Tongue (tissue), 2 donors: Measurements from ENCODE around the gene HTR7. TPM values are rescaled to one million over a fixed set of nuclear protein-coding genes. Genes with fewer than 3 reads are reported as not detected.
A peak's percentile ranks its signal among the peaks of the same experiment; 100 is the strongest.

Source experiments
- DNase-seq: peaks from one replicate; pipeline ENCODE4 v3.0.0-alpha.2; 2015
- total RNA-seq: library from RNA; depleted of rRNA; stranded (reverse); fragments of >200 nt; gene quantifications from one replicate; pipeline ENCODE4 v1.2.3, GENCODE V29; 2014

Gene HTR7
- total RNA-seq, 1 donor from 2014 or later = 0.41 TPM

DNA sequence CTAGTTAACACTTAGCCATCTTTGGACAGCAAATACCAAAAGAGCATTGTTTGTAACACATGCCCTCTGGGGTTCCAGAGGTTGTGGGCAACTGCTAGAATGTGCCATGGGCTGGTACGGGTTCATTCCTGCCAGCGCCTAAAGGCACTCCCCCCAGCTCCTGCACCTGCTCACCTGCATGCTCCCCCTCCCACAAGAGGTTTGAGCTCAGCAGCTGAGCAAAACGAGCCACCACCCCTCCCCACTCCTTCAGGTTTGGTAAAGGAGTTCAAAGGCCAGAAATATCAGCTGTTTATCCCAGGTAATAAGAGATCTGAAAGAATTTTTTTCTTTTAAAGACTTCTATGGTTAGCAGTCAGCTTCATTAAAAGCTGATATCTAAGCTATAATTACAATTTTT is 53.5 kb downstream of the HTR7 start:
- DNase-seq = no peak

DNA sequence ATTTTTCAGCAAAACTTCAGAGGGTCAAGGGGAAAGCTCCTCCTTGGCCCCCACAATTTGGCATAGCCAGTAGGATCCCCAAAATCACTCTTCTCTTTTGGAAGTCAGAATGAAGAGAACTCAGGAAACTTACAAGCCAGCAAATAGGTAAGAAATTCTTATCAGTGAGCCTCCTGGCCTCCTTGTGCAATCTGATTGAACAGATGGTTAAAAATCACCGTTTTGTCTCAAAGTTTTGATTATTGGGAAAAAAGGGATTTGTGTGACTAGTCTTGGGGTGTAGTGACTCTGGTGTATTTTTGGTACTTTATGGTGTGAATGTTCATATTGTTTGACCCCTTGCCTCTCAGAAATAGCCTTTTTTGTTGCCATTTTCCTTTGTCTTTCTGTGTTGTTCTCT is 56.2 kb downstream of the HTR7 start:
- no peak for DNase-seq

- no peak for DNase-seq
These were observed 57.5 kb downstream of the HTR7 start for GRCh38 chr10:90800232-90800796.

GRCh38 chr10:90799172-90799571 is 58.7 kb downstream of the HTR7 start:
- DNase-seq = no peak

GRCh38 chr10:90798482-90798881 is 59.4 kb downstream of the HTR7 start:
- no peak for DNase-seq

DNA sequence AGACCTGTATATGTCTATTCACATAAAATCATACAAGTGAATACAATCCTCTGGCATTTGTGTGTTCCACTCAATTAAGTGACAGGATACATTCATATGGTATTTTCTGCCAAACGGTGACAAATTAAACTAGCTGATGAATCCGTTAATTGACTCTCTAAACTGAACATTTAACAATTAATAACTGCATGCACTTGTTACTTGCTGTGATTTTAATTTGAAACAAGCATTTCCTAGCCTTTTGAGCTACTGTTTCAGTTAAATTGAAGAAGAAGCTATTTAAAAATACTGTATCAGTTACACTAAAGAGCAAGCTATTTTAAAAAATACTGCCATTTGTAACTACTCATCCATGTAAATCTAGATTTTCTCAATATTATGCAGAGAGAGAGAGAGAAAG is 67.4 kb downstream of the HTR7 start:
- DNase-seq = no peak

- no peak for DNase-seq
These were observed 68.9 kb downstream of the HTR7 start for GRCh38 chr10:90788968-90789367.

GRCh38 chr10:90788199-90788491 is 69.7 kb downstream of the HTR7 start:
- DNase-seq = no peak

DNA sequence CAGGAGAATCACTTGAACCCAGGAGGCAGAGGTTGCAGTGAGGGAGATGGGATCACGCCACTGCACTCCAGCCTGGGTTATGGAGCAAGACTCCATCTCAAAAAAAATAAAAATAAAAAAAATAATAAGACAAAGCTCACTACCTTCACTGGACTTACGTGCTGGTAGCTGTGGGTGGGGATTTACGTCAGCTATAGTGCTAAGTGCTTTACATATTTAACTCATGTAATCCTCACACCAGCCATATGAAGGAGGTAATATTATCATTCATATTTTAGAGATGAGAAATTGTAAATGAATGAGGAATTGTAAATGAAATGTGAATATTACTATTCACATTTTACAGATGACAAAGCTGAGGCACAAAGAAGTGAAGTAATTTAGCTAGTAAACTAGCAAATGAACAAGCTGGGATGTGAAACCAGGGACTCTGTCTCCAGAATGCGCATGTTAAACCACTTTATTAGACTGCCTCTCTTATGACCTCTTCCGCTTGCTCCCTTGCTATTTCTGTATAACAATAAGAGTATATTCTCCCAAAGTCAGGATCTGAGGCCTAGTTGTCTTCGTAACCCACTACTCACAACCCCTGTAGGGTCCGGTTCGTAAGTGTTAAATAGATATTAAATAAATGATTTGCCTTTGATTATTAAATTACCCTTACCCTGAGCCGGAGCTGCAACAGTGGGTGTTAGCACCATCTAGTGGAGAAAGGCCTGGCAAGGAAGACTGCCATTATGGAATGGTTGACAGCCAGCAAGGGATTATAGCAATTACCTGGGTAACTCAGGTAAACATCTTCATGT is 70.2 kb downstream of the HTR7 start:
- peak; percentile 43 for DNase-seq

- no peak for DNase-seq
These were observed 72.1 kb downstream of the HTR7 start for GRCh38 chr10:90785782-90786181.

GRCh38 chr10:90784771-90785170 is 73.1 kb downstream of the HTR7 start:
- no peak for DNase-seq

DNA sequence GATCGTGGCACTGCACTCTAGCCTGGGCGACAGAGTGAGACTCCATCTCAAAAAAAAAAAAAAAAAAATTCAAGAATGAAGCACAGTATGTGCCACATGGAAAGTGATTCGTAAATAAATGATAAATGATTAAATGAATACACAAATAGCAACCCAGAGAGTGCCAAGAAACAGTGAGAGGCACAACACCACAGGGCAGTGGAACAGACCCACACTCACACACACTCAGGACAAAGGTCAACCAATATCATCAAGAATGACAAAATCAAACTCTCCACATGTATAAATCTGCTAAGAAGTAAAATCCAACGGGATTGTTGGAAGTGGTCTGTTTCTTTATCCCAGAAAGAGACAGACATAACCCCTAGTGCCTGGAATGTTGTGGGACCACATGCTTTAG is 77.4 kb downstream of the HTR7 start:
- no peak for DNase-seq

DNA sequence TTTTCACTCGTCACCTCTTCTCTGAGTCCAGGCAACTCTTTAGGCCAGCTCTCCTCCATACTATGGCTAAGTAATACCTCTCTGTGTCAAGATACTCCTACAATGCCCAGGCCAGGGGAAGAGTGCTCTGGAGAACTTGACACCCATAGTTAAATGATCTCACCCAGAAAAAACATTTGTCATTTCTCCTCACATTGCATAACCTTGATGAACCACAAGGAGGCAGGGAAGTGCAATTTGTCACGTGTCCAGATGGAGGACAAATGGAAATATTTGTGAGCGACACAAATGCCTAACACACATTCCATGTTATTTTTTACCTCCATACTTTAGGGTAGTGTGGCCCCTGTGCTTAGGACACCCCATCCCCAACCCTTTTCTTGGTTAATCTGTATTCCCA is 78.3 kb downstream of the HTR7 start:
- DNase-seq = no peak

DNA sequence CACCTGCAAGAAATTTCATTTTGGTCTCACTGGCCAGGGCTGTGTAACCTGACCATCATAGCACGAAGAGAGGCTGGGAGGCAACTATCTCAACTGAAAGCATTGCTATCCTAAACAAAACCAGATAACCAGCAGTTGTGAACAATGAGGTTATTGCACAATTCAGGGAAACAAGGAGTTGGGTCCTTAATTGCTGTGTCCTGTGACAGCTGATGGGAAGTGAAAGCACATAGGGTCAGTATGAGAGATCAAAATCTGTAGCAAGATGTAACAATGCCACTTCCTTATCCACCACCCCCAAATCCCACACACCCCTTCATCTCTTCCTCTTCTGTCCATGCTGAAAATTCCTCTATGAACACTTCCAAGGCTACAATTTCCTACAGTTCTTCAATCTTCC is 80.2 kb downstream of the HTR7 start:
- DNase-seq = no peak

- no peak for DNase-seq
These were observed 82.3 kb downstream of the HTR7 start for GRCh38 chr10:90775351-90776028.

DNA sequence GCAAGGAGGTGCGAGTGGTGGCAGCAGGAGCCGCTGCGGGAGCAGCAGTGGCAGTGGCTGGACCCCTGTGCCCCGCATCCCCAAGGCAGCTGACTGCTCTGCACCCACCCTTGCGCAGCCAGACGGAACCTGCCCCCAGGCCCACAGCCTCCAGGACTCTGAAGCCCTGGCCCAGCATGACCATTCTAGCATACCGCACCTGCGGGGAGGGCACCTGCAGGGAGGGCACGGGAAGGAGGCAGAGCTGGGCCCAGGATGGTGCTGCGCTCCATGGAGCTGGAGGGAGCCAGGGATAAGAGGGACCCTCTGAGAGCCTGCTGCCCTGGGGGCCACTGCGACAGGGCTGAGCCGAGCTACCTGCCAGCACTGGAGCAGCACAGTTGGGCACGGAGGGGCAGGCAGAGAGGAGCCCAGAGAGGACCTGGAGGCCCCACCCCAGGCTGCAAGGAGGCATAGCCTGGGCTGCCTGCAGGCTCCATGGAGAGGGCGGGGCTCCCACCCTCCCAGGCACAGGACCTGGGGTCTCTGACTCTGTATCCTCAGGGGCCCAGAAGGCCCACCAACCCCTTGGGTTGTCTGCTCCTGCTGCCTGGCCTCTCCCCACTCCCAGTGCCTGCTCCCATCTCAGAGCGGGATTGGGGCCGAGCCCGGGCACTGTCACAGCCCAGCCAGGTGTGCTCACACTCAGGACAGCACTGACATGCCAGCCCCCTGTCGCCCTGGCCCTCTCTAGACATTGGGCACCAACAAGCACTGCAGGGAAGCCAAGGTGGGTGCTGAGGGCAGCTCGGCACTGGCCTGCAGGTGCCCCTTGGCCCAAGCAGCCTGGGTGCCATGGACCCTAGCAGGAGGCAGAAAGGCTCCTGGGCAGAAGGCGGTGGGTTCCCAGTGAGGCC is 87.6 kb downstream of the HTR7 start:
- DNase-seq = no peak

DNA sequence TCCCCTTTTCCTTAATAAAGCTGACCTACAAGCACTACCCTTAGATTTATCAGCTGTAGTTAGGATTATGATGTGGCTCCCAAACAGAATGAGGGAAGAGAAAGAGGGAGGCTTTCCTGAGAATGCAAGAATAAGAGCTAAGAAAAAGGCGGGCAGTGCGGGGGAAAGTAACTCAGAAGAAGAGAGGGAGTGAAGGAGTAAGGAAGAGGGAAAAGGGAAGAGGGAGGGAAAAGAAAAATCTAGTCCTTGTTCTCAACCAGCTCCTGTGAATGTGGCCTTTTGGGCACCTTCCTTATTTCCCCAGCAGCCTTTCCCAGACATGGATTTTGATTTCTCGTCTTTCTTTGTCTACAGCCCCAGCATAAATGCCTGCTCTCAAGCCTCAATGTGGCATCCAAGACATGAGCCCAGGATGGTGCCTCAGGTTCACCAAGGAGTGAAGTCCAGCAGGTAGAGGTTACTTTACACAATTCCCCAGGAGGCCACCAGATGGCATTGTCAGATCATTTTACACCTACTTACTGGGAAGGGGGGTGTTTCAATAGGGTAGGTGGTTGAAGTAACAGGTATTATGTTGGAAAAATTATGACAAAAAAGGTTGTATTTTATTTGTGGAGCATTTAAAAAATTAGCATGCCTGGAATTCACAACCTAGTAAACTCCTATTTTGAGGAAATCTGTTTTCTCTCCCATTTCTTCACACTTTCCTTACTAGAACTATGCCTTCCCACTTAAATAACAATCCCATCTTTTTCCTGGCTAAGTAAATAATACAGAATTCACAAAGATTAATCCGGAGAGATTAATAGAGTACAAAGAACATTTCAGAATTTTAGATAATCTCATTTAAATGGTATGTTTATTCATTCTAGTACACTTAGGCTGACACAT is 106.5 kb downstream of the HTR7 start:
- DNase-seq = peak; percentile 30

GRCh38 chr10:90746829-90747228 is 111.0 kb downstream of the HTR7 start:
- no peak for DNase-seq

- no peak for DNase-seq
These were observed 112.3 kb downstream of the HTR7 start for GRCh38 chr10:90745565-90745964.

DNA sequence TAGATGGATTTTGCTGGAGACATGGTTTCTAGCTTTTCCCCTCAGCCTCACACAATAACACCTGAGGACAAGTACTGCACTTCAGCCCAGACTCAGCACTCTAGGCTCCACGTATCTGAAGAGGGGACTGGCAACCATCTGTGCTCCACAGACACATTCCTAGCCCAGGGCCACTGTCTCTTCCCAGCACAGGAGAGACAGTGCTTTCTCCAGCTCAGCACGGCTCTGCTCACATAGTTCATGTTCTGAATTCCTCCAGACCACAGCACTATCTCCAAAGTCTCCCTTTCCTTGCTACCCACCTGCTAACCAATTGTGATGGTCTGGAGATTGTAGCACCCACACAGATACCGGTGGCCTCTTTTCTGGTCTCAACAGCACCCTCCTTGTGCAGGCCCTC is 114.5 kb downstream of the HTR7 start:
- DNase-seq = no peak

DNA sequence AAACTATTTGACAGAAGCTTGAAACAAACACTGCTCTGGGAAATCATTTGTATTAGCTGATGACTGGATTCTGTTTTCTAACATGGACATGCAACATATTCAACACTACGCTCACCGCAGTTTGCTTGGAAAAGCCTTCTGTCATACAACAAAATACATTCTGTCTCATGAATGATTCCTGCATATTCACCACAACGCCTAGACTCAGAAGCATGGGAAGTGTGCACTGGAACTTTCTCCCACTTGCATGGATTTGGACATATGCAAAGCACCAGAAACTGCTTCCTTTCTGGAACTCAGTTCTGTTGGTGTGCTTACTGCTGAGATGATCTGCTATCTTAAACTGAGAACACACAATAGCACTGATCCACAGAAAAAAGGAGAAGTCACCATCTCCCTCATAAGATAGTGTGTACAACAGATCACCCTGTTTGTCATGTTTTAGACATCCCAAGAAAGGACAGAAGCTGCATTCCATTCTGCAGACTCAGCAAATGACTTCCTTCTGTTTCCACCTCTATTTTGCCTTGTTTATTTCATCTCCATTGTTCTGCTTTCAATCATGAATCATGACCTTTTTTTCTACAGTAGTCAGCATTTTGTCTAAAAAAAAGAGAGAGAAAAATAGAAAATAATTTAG is 115.8 kb downstream of the HTR7 start:
- peak; percentile 47 for DNase-seq
